ENCODE measurements around the gene MS4A18.
"Not testable (repeated sequence)": the region's sequence is repeated elsewhere in the genome, so short reads cannot be mapped to it uniquely, and the experiment has no call there.

MS4A18 gene

GRCh38 chr11:60740573-60740972 lies 16.1 kb downstream of the MS4A18 start:
- no peak for DNase-seq

- no peak for DNase-seq
Measured at GRCh38 chr11:60741421-60741820, 16.9 kb downstream of the MS4A18 start.

- no peak for DNase-seq
Measured at GRCh38 chr11:60743058-60743457, 18.5 kb downstream of the MS4A18 start.

- no peak for DNase-seq
Measured at GRCh38 chr11:60744114-60744513, 19.6 kb downstream of the MS4A18 start.

GRCh38 chr11:60747359-60747873 lies 22.9 kb downstream of the MS4A18 start:
- DNase-seq = no peak

GRCh38 chr11:60748225-60748624 lies 23.7 kb downstream of the MS4A18 start:
- DNase-seq = no peak

GRCh38 chr11:60748821-60749220 lies 24.3 kb downstream of the MS4A18 start:
- no peak for DNase-seq

- DNase-seq = no peak
Measured at GRCh38 chr11:60750911-60751310, 26.4 kb downstream of the MS4A18 start.

- no peak for DNase-seq
Measured at GRCh38 chr11:60753309-60753708, 28.8 kb downstream of the MS4A18 start.

- DNase-seq = no peak
Measured at GRCh38 chr11:60754887-60755286, 30.4 kb downstream of the MS4A18 start.

GRCh38 chr11:60756307-60757032 lies 31.9 kb downstream of the MS4A18 start, which contains the start of gene MS4A15:
MS4A15 (plus strand) TSS chr11:60756867; CDS start chr11:60763734, 6,867 bp downstream.
- DNase-seq = no peak

- no peak for DNase-seq
Measured at GRCh38 chr11:60757231-60757800, 32.8 kb downstream of the MS4A18 start.

- not testable (repeated sequence) for DNase-seq
Measured at GRCh38 chr11:60758671-60759070, 34.2 kb downstream of the MS4A18 start.

- DNase-seq = not testable (repeated sequence)
Measured at GRCh38 chr11:60759438-60760225, 35.1 kb downstream of the MS4A18 start.

- DNase-seq = no peak
Measured at GRCh38 chr11:60761436-60762190, 37.1 kb downstream of the MS4A18 start.

- DNase-seq = no peak
Measured at GRCh38 chr11:60762851-60763691, 38.6 kb downstream of the MS4A18 start.

GRCh38 chr11:60763692-60764369 lies 39.3 kb downstream of the MS4A18 start:
- DNase-seq = no peak

GRCh38 chr11:60764879-60765278 lies 40.4 kb downstream of the MS4A18 start:
- no peak for DNase-seq

GRCh38 chr11:60765355-60765754 lies 40.8 kb downstream of the MS4A18 start:
- DNase-seq = no peak

GRCh38 chr11:60766547-60766946 lies 42.0 kb downstream of the MS4A18 start:
- no peak for DNase-seq

- no peak for DNase-seq
Measured at GRCh38 chr11:60767388-60767811, 42.9 kb downstream of the MS4A18 start.
